H1 (cell line): ENCODE results near the gene ENTR1. TPM values are rescaled to one million over a fixed set of nuclear protein-coding genes. Genes with fewer than 3 reads are reported as not detected.

Experiments
- CTCF ChIA-PET: fragments of 300-600 bp; sonication (Branson Sonifier 250); formaldehyde crosslinking; loops from one replicate; lab custom pipeline; 2021; ENCODE audit not compliant: partially characterized antibody; lab: Charles Lee
- POLR2A ChIA-PET: fragments of 300-600 bp; sonication (Branson Sonifier 250); formaldehyde crosslinking; loops from one replicate; lab custom pipeline; 2021; ENCODE audit warnings: inconsistent platforms; ENCODE audit not compliant: partially characterized antibody; lab: Charles Lee
- DNase-seq, 2 experiments: peaks; one replicate each; pipeline versions ENCODE4 v3.0.0 to v3.0.0-alpha.2; 2010 to 2022; ENCODE audit warnings: low spot score in 2 of 2, low read depth in 1 of 2, mixed read lengths in 1 of 2
- FAIRE-seq: peaks from 2 replicates; lab custom pipeline; 2011; peaks lifted over from hg19 to GRCh38; lab: Jason Lieb, UNC
- H2AFZ ChIP-seq: 2 replicates; pipeline ENCODE4 v1.8.1; 2012; ENCODE audit warnings: low read length, inconsistent platforms
- H2AK5ac ChIP-seq: 2 replicates; pipeline ENCODE4 v1.6.1; 2013; ENCODE audit warnings: low read depth, low read length
- H2BK120ac ChIP-seq: replicated peaks from 2 replicates; pipeline ENCODE3; 2013; ENCODE audit warnings: low read depth, low read length, inconsistent platforms
- H2BK12ac ChIP-seq: 2 replicates; pipeline ENCODE4 v1.6.1; 2013; ENCODE audit warnings: low read depth, low read length
- H2BK15ac ChIP-seq: 2 replicates; pipeline ENCODE4 v1.6.1; 2013; ENCODE audit warnings: low read length
- H2BK20ac ChIP-seq: 2 replicates; pipeline ENCODE4 v1.6.1; 2013; ENCODE audit warnings: low read length
- H2BK5ac ChIP-seq: 2 replicates; pipeline ENCODE4 v1.6.1; 2013; ENCODE audit warnings: low read depth, low read length
- H3K14ac ChIP-seq: 2 replicates; pipeline ENCODE4 v1.6.1; 2013; ENCODE audit warnings: inconsistent platforms; ENCODE audit not compliant: insufficient read length
- H3K18ac ChIP-seq: 2 replicates; pipeline ENCODE4 v1.6.1; 2013; ENCODE audit warnings: low read length; ENCODE audit errors: extremely low read depth
- H3K23ac ChIP-seq: 2 replicates; pipeline ENCODE4 v1.6.1; 2013; ENCODE audit warnings: inconsistent platforms; ENCODE audit not compliant: insufficient read length
- H3K23me2 ChIP-seq: 2 replicates; pipeline ENCODE4 v1.6.1; 2013; ENCODE audit warnings: low read depth, low read length
- H3K27ac ChIP-seq: 2 replicates; pipeline ENCODE4 v1.6.1; 2011; ENCODE audit warnings: low read depth, low read length, inconsistent platforms
- H3K27me3 ChIP-seq, 4 experiments: replicated peaks in 1 of 4; 1 replicate in 1 of 4; 2 replicates in 3 of 4; pipeline versions ENCODE4 v1.6.1 to v1.8.1; 2011 to 2013; ENCODE audit warnings: low read length in 3 of 4, mild to moderate bottlenecking in 3 of 4, inconsistent platforms in 2 of 4, mixed read lengths in 2 of 4, moderate library complexity in 1 of 4; ENCODE audit not compliant: control insufficient read depth in 3 of 4, insufficient read depth in 3 of 4; ENCODE audit errors: extremely low read depth in 1 of 4
- H3K36me3 ChIP-seq, 4 experiments: 2 replicates each; pipeline versions ENCODE4 v1.6.1 to v1.8.1; 2011 to 2013; ENCODE audit warnings: mild to moderate bottlenecking in 4 of 4, low read length in 3 of 4, moderate library complexity in 2 of 4, control low read depth in 1 of 4, inconsistent platforms in 1 of 4; ENCODE audit not compliant: insufficient read depth in 4 of 4, control insufficient read depth in 2 of 4
- H3K4ac ChIP-seq: replicated peaks from 2 replicates; pipeline ENCODE3; 2013; ENCODE audit warnings: low read length, low read depth, mixed read lengths, inconsistent platforms; ENCODE audit not compliant: insufficient read length
- H3K4me1 ChIP-seq, 4 experiments: replicated peaks in 1 of 4; 1 replicate in 1 of 4; 2 replicates in 3 of 4; pipeline versions ENCODE4 v1.6.1 to v1.8.1; 2011 to 2013; ENCODE audit warnings: low read length in 3 of 4, inconsistent platforms in 2 of 4, mixed read lengths in 1 of 4; ENCODE audit not compliant: insufficient read depth in 4 of 4, control insufficient read depth in 3 of 4
- H3K4me2 ChIP-seq, 2 experiments: 2 replicates each; pipeline versions ENCODE4 v1.6.1 to v1.8.1; 2011 to 2013; ENCODE audit warnings: low read depth in 2 of 2, low read length in 2 of 2, control low read depth in 1 of 2, inconsistent platforms in 1 of 2, mild to moderate bottlenecking in 1 of 2; ENCODE audit not compliant: insufficient read depth in 1 of 2
- H3K4me3 ChIP-seq, 4 experiments: fragments of 200-600, 300-600 bp in 1 of 4; sonication (generic), shearing (Covaris generic), sonication (Bioruptor Twin) in 1 of 4; 2 replicates each; pipeline versions ENCODE4 v1.5.1 to v1.8.1; 2011 to 2016; ENCODE audit warnings: low read length in 4 of 4, low read depth in 3 of 4, control low read depth in 2 of 4, inconsistent platforms in 2 of 4, mild to moderate bottlenecking in 2 of 4, mixed read lengths in 1 of 4, moderate library complexity in 1 of 4; ENCODE audit not compliant: insufficient read depth in 2 of 4; ENCODE audit errors: extremely low read depth in 1 of 4
- H3K56ac ChIP-seq: replicated peaks from 2 replicates; pipeline ENCODE3; 2013; ENCODE audit warnings: low read depth, mild to moderate bottlenecking, mixed read lengths, low read length, inconsistent platforms; ENCODE audit not compliant: insufficient read length
- H3K79me1 ChIP-seq: 2 replicates; pipeline ENCODE4 v1.6.1; 2013; ENCODE audit warnings: low read depth, low read length, control low read depth
- H3K79me2 ChIP-seq, 2 experiments: 2 replicates each; pipeline versions ENCODE4 v1.6.1 to v1.8.1; 2012 to 2013; ENCODE audit warnings: low read length in 2 of 2, mild to moderate bottlenecking in 2 of 2, inconsistent platforms in 1 of 2; ENCODE audit not compliant: insufficient read depth in 2 of 2, control insufficient read depth in 1 of 2
- H3K9ac ChIP-seq, 4 experiments: replicated peaks in 1 of 4; 1 replicate in 1 of 4; 2 replicates in 3 of 4; pipeline versions ENCODE4 v1.6.1 to v1.8.1; 2011 to 2013; ENCODE audit warnings: low read depth in 3 of 4, low read length in 3 of 4, control low read depth in 2 of 4, mild to moderate bottlenecking in 2 of 4, moderate library complexity in 2 of 4, inconsistent platforms in 1 of 4; ENCODE audit errors: extremely low read depth in 1 of 4
- H3K9me3 ChIP-seq, 2 experiments: 2 replicates each; pipeline versions ENCODE4 v1.6.1 to v1.8.1; 2012 to 2013; ENCODE audit warnings: mild to moderate bottlenecking in 2 of 2, moderate library complexity in 2 of 2, control low read depth in 1 of 2, inconsistent platforms in 1 of 2, low read depth in 1 of 2, low read length in 1 of 2, mixed read lengths in 1 of 2; ENCODE audit not compliant: insufficient read depth in 2 of 2
- H4K20me1 ChIP-seq, 2 experiments: replicated peaks in 1 of 2; 2 replicates each; pipeline versions ENCODE3 to v1.8.1; 2011 to 2013; ENCODE audit warnings: inconsistent platforms in 2 of 2, low read length in 2 of 2, mild to moderate bottlenecking in 1 of 2; ENCODE audit not compliant: insufficient read depth in 2 of 2, control insufficient read depth in 1 of 2
- H4K5ac ChIP-seq: 2 replicates; pipeline ENCODE4 v1.6.1; 2013; ENCODE audit warnings: low read length, low read depth, mixed read lengths, inconsistent platforms; ENCODE audit not compliant: insufficient read length
- H4K8ac ChIP-seq: 2 replicates; pipeline ENCODE4 v1.8.0; 2013; ENCODE audit warnings: mild to moderate bottlenecking, moderate library complexity, low read length, inconsistent platforms; ENCODE audit not compliant: insufficient read depth; ENCODE audit errors: extremely low read depth
- H4K91ac ChIP-seq: replicated peaks from 2 replicates; pipeline ENCODE3; 2013; ENCODE audit warnings: low read length, mixed read lengths, inconsistent platforms; ENCODE audit not compliant: insufficient read length
- NRF1 ChIP-seq: IDR thresholded peaks from 2 replicates; pipeline ENCODE4 v1.6.1; 2011; ENCODE audit warnings: mild to moderate bottlenecking, low read depth, low read length, improper control_type of control experiment
- POLR2AphosphoS5 ChIP-seq: IDR thresholded peaks from 2 replicates; pipeline ENCODE4 v1.6.1; 2011; ENCODE audit warnings: low read depth, low read length
- TAF7 ChIP-seq: optimal IDR thresholded peaks from 2 replicates; pipeline ENCODE3; 2011; ENCODE audit warnings: low read depth, mild to moderate bottlenecking, inconsistent platforms, low read length, moderate library complexity, borderline replicate concordance
- WGBS, 2 experiments: shearing (Covaris generic) in 1 of 2; methylation state at CpG; one replicate each; pipeline versions ENCODE4 v1.1.6 to v1.1.7; 2013 to 2015; ENCODE audit warnings: low lambda C conversion rate in 2 of 2, mixed read lengths in 2 of 2, inconsistent platforms in 1 of 2, low coverage in 1 of 2, missing lambda C conversion rate in 1 of 2; ENCODE audit not compliant: insufficient replicate concordance in 2 of 2, insufficient coverage in 1 of 2, insufficient read length in 1 of 2; ENCODE audit errors: extremely low coverage in 1 of 2, missing lambda C conversion rate in 1 of 2; 5-methylcytosine and 5-hydroxymethylcytosine counted together
- polyA plus RNA-seq, 7 experiments: library from polyadenylated mRNA; depleted of rRNA in 3 of 7; stranded (reverse) in 5 of 7; unstranded in 2 of 7; fragments of >200 nt in 5 of 7; fragments of 200-250 nt in 2 of 7; gene quantifications; 1 replicate in 5 of 7; 2 replicates in 1 of 7; 4 replicates in 1 of 7; pipeline versions ENCODE4 v1.2.1 to v1.2.3, GENCODE V29; 2011 to 2013; ENCODE audit warnings: missing spikeins in 2 of 7, mixed read lengths in 2 of 7
- total RNA-seq: library from RNA; stranded (reverse); fragmentation: NEBNext Ultra II Directional; extraction: Animal tissue kit (Norgen Biotek cat#: 25700); gene quantifications from 2 replicates; pipeline ENCODE4 v1.2.1, GENCODE V29; 2021

The ENTR1 gene
- total and polyA plus RNA-seq, 2 of the 8 experiments (the other 6 are each of a cell fraction or from before 2014, with no cell fraction given), result 65.2 to 102 TPM

DNA sequence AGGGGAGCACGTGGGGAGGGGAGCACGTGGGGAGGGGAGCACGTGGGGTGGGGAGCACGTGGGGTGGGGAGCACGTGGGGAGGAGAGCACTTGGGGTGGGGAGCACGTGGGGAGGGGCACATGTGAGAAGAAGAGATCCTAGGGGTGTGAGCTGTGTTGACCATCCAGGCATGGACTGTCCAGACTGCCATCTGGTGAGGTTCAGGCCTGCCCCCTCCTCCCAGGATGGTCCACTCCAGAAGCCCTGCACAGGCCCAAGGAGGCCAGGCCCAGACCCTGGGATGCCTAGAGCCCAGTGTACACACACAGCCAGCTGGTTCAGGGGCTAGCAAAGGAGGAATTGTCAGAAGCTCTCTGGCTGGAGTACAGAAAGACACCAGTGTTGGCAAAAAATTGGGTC lies 12.8 kb downstream of the ENTR1 start:
- WGBS, 2 experiments, result no CpG with 5 or more reads among the region's 6 CpGs
- DNase-seq (no peak), FAIRE-seq (no peak)
- no peaks in the 10 kb centered on the region for H3K9me3 ChIP-seq
- no peak overlapping the region for H2AFZ ChIP-seq
- peaks cover 34 to 57% (median 50%) of the 10 kb centered on the region in 4 experiments for H3K36me3 ChIP-seq
- H3K4me1 ChIP-seq, result peaks cover 0 to 10% (median 7%) of the 10 kb centered on the region in 4 experiments; a peak in 5 of 7 replicates
- H3K79me1 ChIP-seq, result peaks cover 10% of the 10 kb centered on the region; the same call in 1 of the 2 replicates
- no peaks in the 10 kb centered on the region for H3K27me3 ChIP-seq
- no peak overlapping the region for H3K14ac ChIP-seq
- H2BK12ac ChIP-seq, result no peak overlapping the region
- no peak overlapping the region for H3K9ac ChIP-seq
- H3K27ac ChIP-seq, result no peak overlapping the region
- peaks cover 6% of the 10 kb centered on the region; the same call in 1 of the 2 replicates for H3K23me2 ChIP-seq
- no peak overlapping the region for H4K91ac ChIP-seq
- H2BK5ac ChIP-seq, result no peak overlapping the region
- H3K4me2 ChIP-seq, result no peak overlapping the region
- no peak overlapping the region for H2BK120ac ChIP-seq
- no peak overlapping the region for H3K4ac ChIP-seq
- ChIA-PET POLR2A (interaction anchor here (1.0 to 14.6 kb wide), 5 partner anchors 10 to 33 kb away, joined by 3 to 139 read pairs (median 72); partner anchors contain the start of genes CARD9, DNLZ, ENTR1 and PMPCA), CTCF (interaction anchor here (1.0 to 1.6 kb wide), 5 partner anchors 8 to 85 kb away, joined by 3 to 4 read pairs (median 3); no protein-coding TSS in a partner anchor)
- no peak overlapping the region for H2BK15ac ChIP-seq
- H3K56ac ChIP-seq, result no peak overlapping the region
- peaks cover 0 to 26% of the 10 kb centered on the region in 2 experiments; a peak in 2 of 4 replicates for H3K79me2 ChIP-seq
- H2AK5ac ChIP-seq, result no peak overlapping the region
- no peak overlapping the region for H4K5ac ChIP-seq
- no peak overlapping the region for H3K23ac ChIP-seq
- no peak overlapping the region for H3K4me3 ChIP-seq
- no peak overlapping the region for H3K18ac ChIP-seq
- peaks cover 4 to 14% of the 10 kb centered on the region in 2 experiments for H4K20me1 ChIP-seq
- H2BK20ac ChIP-seq, result no peak overlapping the region
- H4K8ac ChIP-seq, result no peak overlapping the region
- no peak for TF ChIP-seq TAF7
- no peak for TF ChIP-seq NRF1
- TF ChIP-seq POLR2AphosphoS5, result no peak
